ENCODE measurements around the gene STAM.

Gene STAM

DNA sequence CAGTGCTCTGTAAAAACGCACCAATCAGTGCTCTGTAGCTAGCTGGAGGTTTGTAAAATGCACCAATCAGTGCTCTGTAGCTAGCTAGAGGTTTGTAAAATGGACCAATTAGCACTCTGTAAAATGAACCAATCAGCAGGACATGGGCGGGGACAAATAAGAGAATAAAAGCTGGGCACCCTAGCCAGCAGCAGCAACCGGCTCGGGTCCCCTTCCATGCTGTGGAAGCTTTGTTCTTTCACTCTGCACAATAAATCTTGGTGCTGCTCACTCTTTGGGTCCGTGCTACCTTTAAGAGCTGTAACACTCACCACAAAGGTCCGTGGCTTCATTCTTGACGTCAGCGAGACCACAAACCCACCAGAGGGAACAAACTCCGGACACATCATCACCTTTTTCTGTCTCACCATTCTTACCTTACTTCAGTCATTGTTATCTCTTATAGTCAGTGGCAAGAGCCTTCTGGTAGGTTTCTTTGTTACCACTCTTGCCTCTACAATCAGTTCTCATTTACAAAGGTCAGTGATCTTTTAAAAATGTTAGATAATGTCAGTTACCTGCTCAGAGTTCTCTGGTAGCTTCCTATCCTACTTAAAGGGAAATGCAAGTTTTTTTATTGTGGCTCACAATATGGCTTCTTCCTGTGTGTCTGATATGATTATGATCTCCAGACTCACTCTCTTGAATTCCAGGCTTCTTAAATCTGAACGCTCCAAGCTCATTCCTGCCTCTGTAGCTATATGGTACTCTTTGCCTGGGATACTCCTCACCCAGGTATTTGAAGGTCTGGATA, 4.5 kb downstream of the STAM start:
- peak; percentile 52 to 61 for DNase-seq

DNA sequence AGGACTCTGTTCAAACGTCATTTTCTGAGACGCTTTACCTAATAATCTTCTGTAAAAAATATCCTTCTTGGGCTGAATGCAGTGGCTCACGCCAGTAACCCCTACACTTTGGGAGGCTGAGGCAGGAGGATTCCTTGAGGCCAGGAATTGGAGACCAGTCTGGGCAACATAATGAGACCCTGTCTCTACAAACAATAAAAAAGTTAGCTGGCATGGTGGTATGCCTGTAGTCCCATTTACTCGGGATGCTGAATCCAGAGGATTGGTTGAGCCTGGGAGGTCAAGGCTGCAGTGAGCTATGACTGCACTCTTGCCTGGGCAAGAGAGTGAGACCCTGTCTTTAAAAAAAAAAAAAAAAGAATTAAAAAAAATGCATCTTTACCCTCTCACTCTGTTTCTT, 5.1 kb downstream of the STAM start:
- no peak for DNase-seq

DNA sequence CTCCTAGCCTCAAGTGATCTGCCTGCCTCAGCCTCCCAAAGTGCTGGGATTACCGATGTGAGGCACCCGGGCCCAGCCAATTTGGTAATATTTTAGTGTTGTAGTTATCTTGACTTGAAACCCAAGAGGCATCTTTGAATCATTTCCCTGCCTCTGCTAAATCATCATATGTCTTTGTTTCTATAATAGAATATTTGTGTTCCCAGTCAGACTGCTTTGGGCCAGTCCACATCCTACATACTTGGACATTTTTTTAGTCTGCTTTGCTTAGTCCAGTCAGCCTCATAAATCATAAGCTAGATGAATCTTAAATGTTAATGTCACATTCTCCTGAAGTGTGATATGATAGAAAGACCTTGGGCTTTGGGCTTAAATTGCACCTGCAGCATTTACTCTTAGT, 5.9 kb downstream of the STAM start:
- no peak for DNase-seq

DNA sequence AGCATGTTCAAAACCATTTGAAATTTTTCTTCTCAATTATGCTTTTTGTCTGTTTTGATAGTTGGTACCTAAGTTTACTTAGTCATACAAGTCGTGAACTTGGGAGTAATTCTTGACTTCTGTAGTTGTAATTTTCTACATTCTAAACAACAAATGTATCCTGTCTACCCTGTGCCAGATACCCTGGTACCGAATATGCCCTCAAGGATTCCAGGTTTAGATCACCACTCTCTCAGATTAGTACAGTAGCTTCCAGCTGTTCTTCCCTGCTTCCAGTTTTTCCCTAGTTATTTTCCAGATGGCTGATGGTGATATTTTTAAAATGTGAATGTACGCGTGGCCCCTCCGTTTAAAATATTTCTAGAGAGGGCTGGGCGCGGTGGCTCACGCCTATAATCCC, 6.5 kb downstream of the STAM start:
- DNase-seq, result no peak

DNA sequence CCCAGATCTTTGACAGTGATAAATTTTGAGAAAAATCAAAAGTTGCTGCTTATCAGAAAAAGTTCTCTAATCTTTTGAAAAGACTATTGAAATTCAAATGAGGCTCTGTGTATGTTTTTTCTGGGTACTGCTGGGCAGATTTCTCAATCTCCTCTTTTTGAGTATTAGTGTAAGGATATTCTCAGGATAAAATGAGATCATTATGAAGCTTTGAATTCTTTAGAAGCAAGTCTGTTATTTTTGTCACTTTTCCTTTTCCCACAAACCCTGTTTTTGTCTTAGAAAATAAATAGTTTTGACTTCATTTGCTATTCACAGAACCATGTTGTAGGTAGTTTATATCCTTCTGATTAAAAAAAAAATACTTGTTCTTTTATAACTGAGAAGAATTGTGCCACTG, 7.9 kb downstream of the STAM start:
- DNase-seq, result no peak

DNA sequence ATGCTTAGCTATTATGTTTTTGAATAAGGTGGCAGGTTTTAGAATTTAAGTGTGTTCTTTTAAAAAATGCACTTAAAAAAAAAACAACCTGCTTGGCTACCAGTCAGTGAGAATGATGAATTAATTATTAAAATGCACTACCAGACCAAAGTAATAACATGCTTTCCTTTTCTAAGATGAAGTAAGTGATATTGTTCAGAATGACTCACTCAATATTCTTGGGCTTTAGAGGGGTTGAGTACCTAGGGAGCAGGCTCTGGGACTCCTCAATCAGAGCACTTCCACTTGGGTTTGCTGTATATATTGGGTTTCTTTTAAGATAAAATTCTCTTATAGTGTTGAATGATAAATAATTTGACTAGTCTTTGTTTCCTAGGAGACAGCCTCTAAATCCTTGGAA, 8.6 kb downstream of the STAM start:
- DNase-seq, result no peak

DNA sequence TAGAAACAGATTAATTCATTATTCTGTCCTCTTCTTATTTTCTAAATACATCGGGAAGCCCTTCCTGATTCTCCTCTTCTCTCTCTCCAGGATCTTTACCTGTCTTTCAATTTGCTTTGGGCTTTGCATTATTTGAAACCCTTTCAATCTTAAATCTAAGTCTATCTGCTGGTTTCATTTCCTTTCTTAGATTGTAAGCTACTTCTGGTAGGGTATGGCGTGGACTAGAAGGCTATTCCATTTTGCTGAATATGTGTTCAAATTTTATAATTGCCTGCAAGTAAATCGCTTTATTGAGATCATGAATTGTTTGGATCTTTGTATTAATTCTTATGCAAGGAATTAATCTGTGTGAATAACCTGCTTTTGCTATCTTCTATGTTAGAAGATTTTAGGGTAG, 11.1 kb downstream of the STAM start:
- DNase-seq, result no peak

DNA sequence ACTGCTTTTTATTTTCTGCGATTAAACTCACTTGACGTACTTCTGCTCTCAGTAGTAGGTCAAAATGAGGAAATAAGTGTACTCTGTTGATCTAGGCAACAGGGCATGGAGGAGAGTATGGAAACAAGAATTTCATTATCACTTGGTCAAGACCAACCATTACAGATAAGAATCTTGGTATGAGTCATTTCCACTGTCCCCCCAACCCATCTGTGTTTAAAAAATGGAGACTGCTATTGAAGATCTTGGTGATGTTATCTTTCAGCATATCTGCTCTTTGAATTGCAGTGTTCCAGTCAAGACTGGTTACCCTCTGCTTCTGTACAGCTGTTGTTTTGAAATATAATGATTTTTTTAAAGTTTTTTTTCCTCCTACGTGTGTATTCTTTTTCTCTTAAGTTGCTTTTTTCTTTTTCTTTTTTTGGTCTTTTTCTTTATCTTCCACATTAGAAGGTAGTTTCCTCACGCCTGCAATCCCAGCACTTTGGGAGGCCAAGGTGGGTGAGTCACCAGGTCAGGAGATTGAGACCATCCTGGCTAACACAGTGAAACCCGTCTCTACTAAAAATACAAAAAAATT, 11.7 kb downstream of the STAM start:
- DNase-seq, result peak in 1 of 2 donors; percentile 49

DNA sequence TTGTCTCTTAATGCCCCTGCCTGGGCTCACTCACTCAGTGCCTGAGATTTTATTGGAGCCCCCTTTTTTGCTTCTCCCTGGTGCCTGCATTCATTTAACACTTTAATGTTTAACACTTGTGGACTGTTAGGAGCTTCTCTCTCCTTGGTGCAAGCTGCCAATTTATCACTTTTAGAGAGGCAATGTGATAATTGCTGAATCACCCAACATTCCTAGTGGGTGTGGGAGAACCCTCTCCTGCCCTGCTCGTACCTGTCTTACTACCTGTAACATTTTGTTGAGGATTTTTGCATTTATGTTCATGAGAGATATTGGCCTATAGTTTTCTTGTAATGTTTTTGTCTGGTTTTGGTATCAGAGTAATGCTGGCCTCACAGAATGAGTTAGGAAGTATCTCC, 13.2 kb downstream of the STAM start:
- DNase-seq, result no peak

DNA sequence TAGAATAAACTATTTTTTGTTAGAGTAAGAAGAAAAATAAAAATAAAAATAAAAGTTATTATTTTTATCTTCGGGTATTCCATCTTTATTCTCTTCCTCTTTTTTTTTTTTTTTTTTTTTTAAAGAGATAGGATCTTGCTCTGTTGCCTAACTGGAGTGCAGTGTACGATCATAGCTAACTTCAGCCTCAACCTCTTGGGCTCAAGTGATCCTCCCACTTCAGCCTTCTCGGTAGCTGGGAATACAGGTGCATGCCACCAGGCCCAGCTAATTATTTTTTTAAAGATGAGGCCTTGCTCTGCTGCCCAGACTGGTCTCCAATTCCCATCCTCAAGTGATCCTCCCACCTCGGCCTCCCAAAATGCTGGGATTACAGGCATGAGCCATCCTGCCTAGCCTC, 15.4 kb downstream of the STAM start:
- no peak for DNase-seq

DNA sequence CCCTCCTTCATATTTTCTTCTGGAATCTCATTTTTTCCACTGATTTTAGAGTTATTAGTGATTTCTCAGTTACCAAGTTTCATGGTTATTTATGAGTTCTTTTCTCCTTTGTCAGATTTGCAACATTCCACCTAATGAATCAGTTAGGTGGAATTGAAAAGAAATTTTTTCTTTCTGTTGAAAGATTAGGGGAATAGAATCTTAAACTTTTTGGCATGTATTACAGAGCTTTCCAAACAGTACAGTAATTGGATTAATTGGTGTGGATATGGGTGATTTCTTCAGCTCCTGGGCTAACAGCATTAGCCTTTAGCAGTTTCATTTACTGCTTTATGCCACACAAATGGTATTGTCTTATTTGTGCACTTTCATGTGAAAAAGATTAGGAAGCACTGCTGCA, 17.0 kb downstream of the STAM start:
- DNase-seq, result no peak

DNA sequence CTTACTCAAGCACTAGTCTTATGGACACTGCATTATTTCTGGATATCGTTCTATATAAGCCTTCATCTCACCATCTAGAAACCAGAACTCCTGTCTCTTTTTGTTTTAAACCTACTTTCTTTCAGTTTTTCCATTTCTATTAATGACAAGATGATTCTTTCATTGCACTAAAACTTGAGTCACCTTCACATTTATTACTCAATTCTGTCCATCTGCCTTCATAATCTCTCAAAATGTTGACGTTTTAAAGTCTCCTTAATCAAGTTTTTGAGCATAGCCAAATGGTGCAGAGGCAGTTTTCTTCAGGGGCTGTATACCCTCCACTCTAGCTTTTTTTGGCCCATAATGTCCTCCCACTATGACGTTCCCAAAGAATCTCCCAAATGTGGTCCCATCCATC, 17.6 kb downstream of the STAM start:
- no peak for DNase-seq

DNA sequence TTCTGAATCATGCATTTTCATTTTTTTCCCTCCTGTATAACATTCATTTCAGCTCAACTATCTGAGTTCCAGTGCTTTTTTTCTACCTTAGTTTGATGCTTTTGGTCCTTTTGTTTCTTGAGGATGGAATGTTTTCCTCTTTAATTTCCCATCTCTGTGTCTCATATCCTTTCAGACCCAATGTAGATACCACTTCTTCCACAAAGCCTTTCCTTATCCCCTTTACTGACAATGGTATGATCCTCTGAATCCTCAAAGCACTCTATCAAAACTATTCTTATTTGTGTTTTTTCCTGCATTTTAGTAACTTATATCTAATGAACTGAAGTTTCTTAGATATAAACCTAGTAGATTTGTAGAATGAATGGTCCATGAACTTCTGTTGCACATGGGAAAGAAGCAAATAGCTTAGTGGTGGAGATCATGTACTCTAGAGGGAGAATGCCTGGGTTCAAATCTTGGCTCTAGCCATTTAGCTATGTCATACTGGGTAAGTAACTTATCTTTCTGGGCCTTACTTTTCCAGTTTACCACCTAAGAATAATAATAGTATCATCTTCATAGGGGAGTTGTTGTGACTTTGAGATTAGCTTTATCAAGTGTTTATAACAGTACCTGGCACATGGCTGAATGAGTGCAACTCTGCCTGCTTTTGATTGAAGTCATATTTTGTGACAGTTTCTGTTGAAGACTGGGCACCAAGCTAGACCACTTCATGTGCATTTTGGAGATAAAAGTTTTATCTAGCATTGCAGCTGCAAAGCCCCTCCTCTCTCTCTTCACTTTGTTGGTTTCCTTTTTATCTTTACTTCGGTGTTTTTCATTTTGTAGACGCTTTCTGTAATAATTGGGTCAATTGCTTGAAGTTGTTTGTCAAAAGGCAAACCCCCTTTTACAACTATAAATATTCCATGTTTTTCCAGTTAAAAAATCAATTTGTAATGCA, 18.5 kb downstream of the STAM start:
- DNase-seq, result peak in 1 of 2 donors; percentile 26

DNA sequence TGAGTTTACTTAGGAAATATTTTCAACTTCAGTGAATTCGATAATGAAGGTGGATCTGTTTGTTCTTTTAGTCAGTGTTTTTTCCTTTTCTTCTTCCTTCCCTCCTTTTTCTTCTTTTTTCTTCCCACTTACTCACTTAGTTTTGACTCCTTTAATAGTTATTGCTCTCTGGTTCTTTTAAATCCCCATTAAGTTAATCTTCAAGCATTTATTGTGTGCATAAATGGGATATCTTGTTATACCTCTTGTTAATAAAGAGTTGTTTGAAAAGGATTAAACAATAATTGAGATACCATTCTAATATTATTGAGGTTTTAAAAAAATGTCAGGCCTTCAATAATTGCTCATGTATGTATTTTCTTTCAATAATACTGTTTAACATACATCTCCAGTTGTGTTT, 19.5 kb downstream of the STAM start:
- no peak for DNase-seq

DNA sequence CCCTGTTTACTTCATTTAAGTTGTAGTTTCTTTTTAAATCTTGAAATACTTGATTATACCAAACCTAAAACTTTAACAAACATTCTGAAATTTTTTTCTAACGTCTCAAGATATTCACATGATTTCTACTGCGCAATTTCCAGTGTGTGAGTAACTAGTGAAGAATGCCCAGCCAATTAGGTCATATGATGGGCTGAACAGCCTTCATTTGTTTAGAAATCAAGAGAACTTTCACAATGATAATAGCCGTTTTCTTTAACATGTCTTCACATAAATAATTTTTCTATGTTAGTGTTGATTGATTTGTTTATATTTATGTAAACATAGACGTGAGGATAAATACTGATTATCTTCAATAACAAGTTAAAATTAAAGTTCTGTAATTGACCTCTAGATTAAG, 21.8 kb downstream of the STAM start:
- no peak for DNase-seq

DNA sequence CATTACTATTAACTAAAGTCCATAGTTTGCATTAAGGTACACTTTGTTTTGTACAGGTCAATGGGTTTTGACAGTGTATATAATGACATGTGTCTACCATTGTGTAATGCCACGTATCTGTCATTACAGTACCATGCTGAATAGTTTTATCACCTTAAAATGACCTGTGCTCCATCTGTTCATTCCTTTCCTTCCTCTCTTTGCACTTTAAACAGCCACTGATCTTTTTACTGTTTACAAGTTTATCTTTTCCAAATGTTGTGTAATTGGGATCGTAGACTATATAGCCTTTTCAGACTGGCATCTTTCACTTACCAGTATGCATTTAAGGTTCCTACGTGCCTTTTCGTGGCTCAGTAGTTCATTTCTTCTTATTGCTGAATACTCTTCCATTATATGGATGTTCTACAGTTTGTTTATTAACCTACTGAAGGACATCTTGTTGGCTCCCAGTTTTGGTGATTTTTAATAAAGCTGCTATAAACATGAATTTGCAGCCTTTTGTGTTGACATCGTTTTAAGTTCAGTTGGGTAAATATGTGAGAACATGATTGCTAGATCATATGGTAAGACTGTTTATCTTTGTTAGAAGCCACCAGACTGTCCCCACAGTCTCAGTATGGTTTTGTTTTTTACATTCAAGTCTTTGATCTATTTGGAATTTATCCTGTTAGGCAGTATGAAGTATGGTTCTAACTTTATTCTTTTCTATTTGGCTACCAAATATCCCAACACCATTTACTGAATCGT, 24.7 kb downstream of the STAM start:
- peak in 1 of 2 donors; percentile 25 for DNase-seq

DNA sequence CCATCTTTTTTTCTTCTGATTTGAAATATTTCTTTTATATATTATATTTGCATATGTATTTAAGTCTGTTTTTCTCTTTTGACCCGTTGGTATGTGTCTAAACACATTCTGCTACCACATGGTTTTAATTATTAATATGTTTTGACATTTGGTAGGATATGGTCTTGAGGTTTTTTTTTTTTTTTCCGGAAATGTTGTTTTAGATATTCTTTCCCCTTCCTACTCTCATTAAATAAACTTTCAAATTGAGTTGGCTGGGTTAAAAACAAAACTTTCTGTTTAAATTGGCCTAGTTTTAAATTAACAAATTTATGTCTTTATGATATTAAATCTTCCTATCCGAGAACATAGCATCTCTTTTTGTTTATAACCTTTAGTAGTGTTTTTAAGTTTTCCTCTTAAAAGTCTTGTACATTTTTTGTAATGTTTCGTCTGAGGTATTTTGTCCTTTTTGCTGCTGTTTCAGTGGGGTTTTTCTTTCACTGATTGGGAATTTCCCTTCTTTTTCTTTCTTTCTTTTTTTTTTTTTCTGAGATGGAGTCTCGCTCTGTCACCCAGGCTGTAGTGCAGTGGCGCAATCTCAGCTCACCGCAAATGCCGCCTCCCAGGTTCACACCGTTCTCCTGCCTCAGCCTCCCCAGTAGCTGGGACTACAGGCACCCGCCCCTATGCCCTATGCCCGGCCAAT, 25.4 kb downstream of the STAM start:
- peak; percentile 61 to 67 for DNase-seq

DNA sequence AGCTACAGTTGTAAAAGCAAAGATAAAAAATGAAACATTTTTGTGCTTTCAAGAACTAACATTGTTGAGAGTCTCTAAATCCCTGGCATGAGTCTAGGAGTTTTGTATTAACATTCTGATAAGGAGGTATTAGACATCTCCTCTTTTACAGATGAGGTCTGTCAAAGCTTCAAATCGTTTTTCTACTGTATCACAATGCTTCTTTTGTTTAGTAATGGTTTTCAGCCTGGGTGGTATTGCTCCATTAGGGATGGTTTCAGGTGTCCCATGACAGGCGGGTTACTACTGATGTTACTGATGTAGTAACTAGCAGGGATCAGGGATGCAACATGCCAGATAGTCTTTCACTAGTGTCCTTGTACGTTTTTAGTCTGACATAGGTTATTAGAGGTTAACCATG, 27.4 kb downstream of the STAM start:
- DNase-seq, result no peak

DNA sequence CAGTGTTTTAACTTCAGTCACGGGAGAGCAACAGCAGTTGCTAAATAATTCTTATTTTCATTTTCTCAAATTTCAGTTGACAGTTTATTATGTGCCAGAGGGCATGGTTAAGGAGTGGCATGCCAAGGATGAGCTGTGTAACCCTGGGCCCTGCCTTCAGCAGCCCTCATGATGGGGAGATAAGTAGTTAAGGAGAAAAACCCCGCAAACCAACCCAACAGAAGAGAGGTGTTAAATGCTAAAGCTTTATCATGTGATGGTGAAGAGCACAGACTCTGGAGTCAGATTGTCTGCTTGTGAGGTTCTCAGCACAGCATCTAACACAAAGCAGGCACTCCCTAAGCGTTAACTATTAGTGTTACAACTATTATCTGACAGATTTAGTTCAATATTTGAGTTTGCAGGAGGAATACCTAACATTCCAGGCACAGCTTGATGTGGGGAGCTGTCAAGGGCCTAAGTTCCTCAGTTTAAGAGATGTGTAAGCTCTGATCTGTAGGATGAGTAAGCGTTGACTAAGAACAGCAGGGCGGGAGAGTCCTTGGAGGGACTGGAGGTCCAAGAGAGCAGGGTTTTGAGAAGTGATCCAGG, 29.6 kb downstream of the STAM start:
- no peak for DNase-seq

DNA sequence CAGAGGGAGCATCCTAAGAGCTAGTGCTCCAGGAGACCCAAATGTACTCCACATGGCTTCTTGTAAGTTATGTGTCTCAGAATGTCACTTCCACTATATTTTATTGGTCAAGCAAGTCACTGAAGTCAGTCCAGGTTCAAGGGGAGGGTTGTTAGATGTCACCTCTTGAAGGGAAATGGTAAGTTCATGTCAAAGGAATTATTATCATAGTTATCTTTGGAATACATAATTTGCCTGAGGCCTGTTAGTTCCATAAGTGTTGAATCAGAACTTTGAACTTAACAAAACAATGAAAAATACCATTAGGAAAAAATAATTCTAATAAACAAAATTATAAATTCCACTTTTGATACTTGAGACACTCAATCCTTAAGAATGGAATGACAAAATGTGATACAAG, 30.6 kb downstream of the STAM start:
- DNase-seq, result no peak

DNA sequence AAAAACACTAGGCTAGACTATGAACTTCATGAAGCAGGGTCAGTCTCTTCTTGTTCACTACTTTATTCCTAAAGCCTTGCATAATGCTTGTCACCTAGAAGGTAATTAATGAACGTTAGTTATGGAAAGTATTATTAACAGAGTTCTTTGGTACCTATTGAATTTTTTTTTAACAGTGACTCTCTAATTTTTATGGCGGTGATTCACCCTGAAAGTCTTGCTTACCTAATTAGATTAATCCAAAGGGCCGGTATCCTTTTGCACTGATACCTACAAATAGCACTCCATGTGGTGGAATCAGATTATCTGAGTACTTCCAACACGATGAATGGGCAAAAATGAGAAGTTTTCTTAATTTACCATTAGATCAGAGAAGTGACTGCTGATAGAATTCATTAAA, 31.7 kb downstream of the STAM start:
- no peak for DNase-seq

DNA sequence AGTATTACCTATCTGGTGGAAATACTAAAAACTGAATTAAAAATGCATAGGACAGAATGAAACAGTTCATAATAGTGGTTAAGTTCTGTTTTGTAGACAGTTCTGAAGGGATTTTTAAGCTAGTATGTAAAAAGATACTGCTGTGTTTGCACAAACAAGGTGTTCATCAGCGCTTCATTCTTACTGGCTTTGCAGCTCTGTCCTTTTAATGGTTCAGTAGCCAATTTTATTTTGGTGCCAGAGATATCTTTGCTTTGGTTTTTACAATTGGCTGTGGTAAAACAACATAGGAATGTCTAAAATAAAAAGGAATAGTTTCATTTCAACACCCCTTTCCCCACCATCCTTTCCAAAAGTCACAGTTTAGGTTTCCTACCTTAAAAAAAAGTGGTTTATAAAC, 33.0 kb downstream of the STAM start:
- DNase-seq, result no peak
